Suprapubic skin (tissue), 3 donors: ENCODE measurements around the gene TECTA.

Source experiments
- CTCF ChIP-seq, 2 donors: fragments of 200-600 bp in 1 of 2; fragments of 450-650 bp in 1 of 2; sonication (generic) in 1 of 2; IDR thresholded peaks; one replicate each; pipeline ENCODE4 v1.5.1; 2016 to 2019; ENCODE audit warnings: antibody characterized with exemption in 2 of 2, mild to moderate bottlenecking in 1 of 2, moderate library complexity in 1 of 2
- EP300 ChIP-seq: sonication (generic); formaldehyde crosslinking; IDR thresholded peaks from one replicate; pipeline ENCODE4 v1.6.1; 2017; ENCODE audit warnings: antibody characterized with exemption
- POLR2A ChIP-seq, 2 donors: fragments of 450-650 bp; IDR thresholded peaks; one replicate each; pipeline ENCODE4 v1.6.1; 2017; ENCODE audit warnings: antibody characterized with exemption in 2 of 2, mild to moderate bottlenecking in 2 of 2, moderate library complexity in 2 of 2

GRCh38 chr11:121141066-121141465, 40.0 kb downstream of the TECTA start:
- TF ChIP-seq CTCF (IDR thresholded peaks at IDR 0.05), result no peak
- no peak for TF ChIP-seq POLR2A (IDR thresholded peaks at IDR 0.05)
- TF ChIP-seq EP300, result no peak
